ENCODE data around the gene ARID1B.

DNA sequence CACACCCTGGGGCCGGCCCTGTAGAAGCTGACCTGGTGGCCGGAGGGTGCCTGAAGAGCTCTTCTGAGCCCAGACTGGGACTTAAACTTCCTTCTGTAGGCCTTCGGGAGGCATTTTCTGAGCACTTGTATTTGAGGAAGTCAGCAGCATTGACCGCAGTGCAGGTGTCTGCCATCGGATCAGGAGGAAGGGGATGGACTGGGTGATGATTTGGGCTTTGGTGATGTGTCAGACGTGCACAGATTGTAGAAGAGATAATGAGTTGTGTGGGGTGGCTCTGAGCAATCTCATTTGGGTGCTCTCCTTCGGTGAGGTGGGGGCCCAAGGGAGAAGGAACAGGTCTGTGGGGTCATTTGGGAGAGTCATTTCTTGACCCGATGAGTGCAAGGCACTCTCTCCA lies 150.9 kb downstream of the ARID1B start:
- TF ChIP-seq TAF1 (IDR thresholded peaks at IDR 0.05; ENCODE audit: borderline replicate concordance, insufficient read depth, low read length): no peak
- no peak for TF ChIP-seq POLR2AphosphoS5 (IDR thresholded peaks at IDR 0.05; ENCODE audit: low read depth, low read length)
- TF ChIP-seq SIN3A (IDR thresholded peaks at IDR 0.05; ENCODE audit: borderline replicate concordance, insufficient read depth, low read length): no peak
- TF ChIP-seq, protein P1, sequence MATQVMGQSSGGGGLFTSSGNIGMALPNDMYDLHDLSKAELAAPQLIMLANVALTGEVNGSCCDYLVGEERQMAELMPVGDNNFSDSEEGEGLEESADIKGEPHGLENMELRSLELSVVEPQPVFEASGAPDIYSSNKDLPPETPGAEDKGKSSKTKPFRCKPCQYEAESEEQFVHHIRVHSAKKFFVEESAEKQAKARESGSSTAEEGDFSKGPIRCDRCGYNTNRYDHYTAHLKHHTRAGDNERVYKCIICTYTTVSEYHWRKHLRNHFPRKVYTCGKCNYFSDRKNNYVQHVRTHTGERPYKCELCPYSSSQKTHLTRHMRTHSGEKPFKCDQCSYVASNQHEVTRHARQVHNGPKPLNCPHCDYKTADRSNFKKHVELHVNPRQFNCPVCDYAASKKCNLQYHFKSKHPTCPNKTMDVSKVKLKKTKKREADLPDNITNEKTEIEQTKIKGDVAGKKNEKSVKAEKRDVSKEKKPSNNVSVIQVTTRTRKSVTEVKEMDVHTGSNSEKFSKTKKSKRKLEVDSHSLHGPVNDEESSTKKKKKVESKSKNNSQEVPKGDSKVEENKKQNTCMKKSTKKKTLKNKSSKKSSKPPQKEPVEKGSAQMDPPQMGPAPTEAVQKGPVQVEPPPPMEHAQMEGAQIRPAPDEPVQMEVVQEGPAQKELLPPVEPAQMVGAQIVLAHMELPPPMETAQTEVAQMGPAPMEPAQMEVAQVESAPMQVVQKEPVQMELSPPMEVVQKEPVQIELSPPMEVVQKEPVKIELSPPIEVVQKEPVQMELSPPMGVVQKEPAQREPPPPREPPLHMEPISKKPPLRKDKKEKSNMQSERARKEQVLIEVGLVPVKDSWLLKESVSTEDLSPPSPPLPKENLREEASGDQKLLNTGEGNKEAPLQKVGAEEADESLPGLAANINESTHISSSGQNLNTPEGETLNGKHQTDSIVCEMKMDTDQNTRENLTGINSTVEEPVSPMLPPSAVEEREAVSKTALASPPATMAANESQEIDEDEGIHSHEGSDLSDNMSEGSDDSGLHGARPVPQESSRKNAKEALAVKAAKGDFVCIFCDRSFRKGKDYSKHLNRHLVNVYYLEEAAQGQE (IDR thresholded peaks at IDR 0.05; ENCODE audit: insufficient read depth in 1 of 2, low read depth in 2 of 2, low read length in 2 of 2): no peak
